CD14-positive monocyte (primary cell): ENCODE results near the gene CCDC78. TPM values are rescaled to one million over a fixed set of nuclear protein-coding genes. Genes with fewer than 3 reads are reported as not detected.
A peak's percentile ranks its signal among the peaks of the same experiment; 100 is the strongest.

Experiments
- DNase-seq, 3 donors: peaks; one replicate each; pipeline ENCODE4 v3.0.0-alpha.2; 2011 to 2022
- H2AFZ ChIP-seq: 2 replicates; pipeline ENCODE4 v1.6.0; 2012; ENCODE audit warnings: mild to moderate bottlenecking, low read depth, low read length, inconsistent platforms; ENCODE audit not compliant: insufficient read depth, poor library complexity, severe bottlenecking
- H3K27ac ChIP-seq, 2 donors: 1 replicate in 1 of 2; 2 replicates in 1 of 2; pipeline ENCODE4 v1.5.1; 2012 to 2013; ENCODE audit warnings: low read length in 2 of 2, control low read depth in 1 of 2, inconsistent platforms in 1 of 2, low read depth in 1 of 2, mild to moderate bottlenecking in 1 of 2
- H3K27me3 ChIP-seq, 2 donors: one replicate each; pipeline versions ENCODE4 v1.6.0 to v1.6.1; 2011 to 2013; ENCODE audit warnings: low read length in 2 of 2; ENCODE audit not compliant: control insufficient read depth in 2 of 2, insufficient read depth in 2 of 2
- H3K36me3 ChIP-seq, 2 donors: replicated peaks in 1 of 2; 1 replicate in 1 of 2; 2 replicates in 1 of 2; pipeline versions ENCODE4 v1.5.1 to v1.6.1; 2012 to 2013; ENCODE audit warnings: low read length in 2 of 2, control low read depth in 1 of 2, inconsistent platforms in 1 of 2, mild to moderate bottlenecking in 1 of 2; ENCODE audit not compliant: insufficient read depth in 2 of 2, control insufficient read depth in 1 of 2
- H3K4me1 ChIP-seq, 2 donors: 1 replicate in 1 of 2; 2 replicates in 1 of 2; pipeline versions ENCODE4 v1.5.1 to v1.6.1; 2012 to 2013; ENCODE audit warnings: low read length in 2 of 2, control low read depth in 1 of 2, inconsistent platforms in 1 of 2, mild to moderate bottlenecking in 1 of 2, moderate library complexity in 1 of 2; ENCODE audit not compliant: insufficient read depth in 2 of 2, control insufficient read depth in 1 of 2
- H3K4me2 ChIP-seq: replicated peaks from 2 replicates; pipeline ENCODE3; 2012; ENCODE audit warnings: low read length, moderate library complexity, mild to moderate bottlenecking; ENCODE audit not compliant: poor library complexity, severe bottlenecking; ENCODE audit errors: extremely low read depth
- H3K4me3 ChIP-seq, 3 experiments: fragments of 200-600 bp in 1 of 3; sonication (generic) in 1 of 3; replicated peaks in 1 of 3; 1 replicate in 2 of 3; 2 replicates in 1 of 3; pipeline ENCODE4 v1.5.1; 2011 to 2013; ENCODE audit warnings: low read length in 3 of 3, mild to moderate bottlenecking in 3 of 3, control low read depth in 2 of 3, low read depth in 2 of 3, inconsistent platforms in 1 of 3, moderate library complexity in 1 of 3
- H3K79me2 ChIP-seq: 2 replicates; pipeline ENCODE4 v1.6.0; 2012; ENCODE audit warnings: mild to moderate bottlenecking, control low read depth, inconsistent platforms, low read length, moderate library complexity; ENCODE audit not compliant: insufficient read depth
- H3K9ac ChIP-seq: 2 replicates; pipeline ENCODE4 v1.6.0; 2017; ENCODE audit warnings: low read length, mild to moderate bottlenecking; ENCODE audit not compliant: insufficient read depth, poor library complexity, severe bottlenecking
- H3K9me3 ChIP-seq, 2 donors: replicated peaks in 1 of 2; 1 replicate in 1 of 2; 2 replicates in 1 of 2; pipeline versions ENCODE4 v1.5.1 to v1.6.1; 2012 to 2013; ENCODE audit warnings: low read length in 2 of 2, control low read depth in 1 of 2; ENCODE audit not compliant: control insufficient read depth in 1 of 2, insufficient read depth in 1 of 2
- H4K20me1 ChIP-seq: 2 replicates; pipeline ENCODE4 v1.6.0; 2012; ENCODE audit warnings: mild to moderate bottlenecking, low read length, control low read depth, moderate library complexity; ENCODE audit not compliant: insufficient read depth
- H3K27ac Mint-ChIP-seq, 7 donors: one replicate each; pipeline ENCODE4 v1.8.0; 2020; ENCODE audit warnings: mild to moderate bottlenecking in 7 of 7, mixed read lengths in 7 of 7, moderate library complexity in 6 of 7, inconsistent platforms in 2 of 7
- H3K27me3 Mint-ChIP-seq, 3 donors: one replicate each; pipeline ENCODE4 v1.8.0; 2021 to 2022; ENCODE audit warnings: low read depth in 3 of 3, mild to moderate bottlenecking in 3 of 3, mixed read lengths in 3 of 3, moderate library complexity in 3 of 3, inconsistent platforms in 1 of 3
- H3K36me3 Mint-ChIP-seq, 2 donors: one replicate each; pipeline ENCODE4 v1.8.0; 2020; ENCODE audit warnings: mixed read lengths in 2 of 2, inconsistent platforms in 1 of 2, mild to moderate bottlenecking in 1 of 2
- H3K4me1 Mint-ChIP-seq: one replicate; pipeline ENCODE4 v1.8.0; 2020; ENCODE audit warnings: mild to moderate bottlenecking, mixed read lengths
- H3K4me3 Mint-ChIP-seq, 2 donors: one replicate each; pipeline ENCODE4 v1.8.0; 2020; ENCODE audit warnings: mild to moderate bottlenecking in 2 of 2, mixed read lengths in 2 of 2, moderate library complexity in 1 of 2
- H3K9me3 Mint-ChIP-seq, 7 donors: one replicate each; pipeline ENCODE4 v1.8.0; 2020 to 2022; ENCODE audit warnings: mixed read lengths in 7 of 7, mild to moderate bottlenecking in 6 of 7, moderate library complexity in 6 of 7, inconsistent platforms in 2 of 7
- WGBS: methylation state at CpG from one replicate; pipeline ENCODE4 v1.1.5; 2013; ENCODE audit warnings: missing lambda C conversion rate; ENCODE audit not compliant: insufficient coverage; 5-methylcytosine and 5-hydroxymethylcytosine counted together
- intact Hi-C, 2 donors: fragments of 100-400 bp; cut with micrococcal nuclease; formaldehyde crosslinking; loops; one replicate each; pipeline versions ENCODE4 v1.15.0 to v1.15.1; 2023
- polyA plus RNA-seq, 3 donors: library from polyadenylated mRNA; depleted of rRNA in 1 of 3; unstranded in 2 of 3; stranded (reverse) in 1 of 3; fragments of 300-500 nt in 2 of 3; fragments of >200 nt in 1 of 3; fragmentation: Illumina TruSeq in 2 of 3; gene quantifications; 1 replicate in 2 of 3; 2 replicates in 1 of 3; pipeline ENCODE4 v1.2.3, GENCODE V29; 2012 to 2021
- TF ChIP-seq, protein P1 (sequence below): fragments of 200-600 bp; IDR thresholded peaks from one replicate; pipeline ENCODE4 v1.8.0; 2022; ENCODE audit warnings: antibody characterized with exemption, mild to moderate bottlenecking

Gene CCDC78
- polyA plus RNA-seq, 3 donors, result 0.96 TPM; not detected in 2

DNA sequence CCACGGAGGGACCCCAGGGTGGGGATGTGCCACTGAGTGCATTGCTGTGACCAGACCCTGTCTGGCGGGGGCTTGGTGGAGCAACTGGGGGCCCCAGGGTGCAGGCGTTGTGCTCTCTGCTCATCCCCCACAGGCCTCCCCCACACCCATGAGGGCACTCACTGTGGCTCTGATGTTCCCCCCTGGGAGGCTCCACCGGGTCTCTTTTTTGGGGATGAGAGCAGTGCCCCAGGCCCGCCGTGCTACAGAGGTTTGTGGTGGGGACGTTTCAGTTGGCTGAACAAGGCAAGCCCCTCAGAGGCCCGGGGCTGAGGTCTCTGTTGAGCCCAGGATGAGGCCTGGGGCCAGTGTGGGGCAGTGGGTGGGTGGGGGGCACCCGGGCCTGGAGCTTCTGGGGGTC, 2.5 kb downstream of the CCDC78 start:
- Histone ChIP-seq H3K9ac (no peak overlapping the region), H2AFZ (no peak overlapping the region), H3K27ac (no peak overlapping the region), H3K79me2 (no peaks in the 10 kb centered on the region), H3K4me3 (no peak overlapping the region), H3K9me3 (no peaks in the 10 kb centered on the region), H3K4me2 (no peak overlapping the region), H3K27me3 (peaks cover 3 to 47% of the 10 kb centered on the region in 2 donors), H4K20me1 (peaks cover 20% of the 10 kb centered on the region), H3K36me3 (no peaks in the 10 kb centered on the region), H3K4me1 (peaks cover 35 to 51% of the 10 kb centered on the region in 2 donors)
- Mint-ChIP-seq H3K36me3 (peaks cover 4 to 5% of the 10 kb centered on the region in 2 donors), H3K4me3 (no peak overlapping the region), H3K9me3 (peaks cover 0 to 1% (median 0%) of the 10 kb centered on the region in 7 donors), H3K4me1 (peaks cover 16% of the 10 kb centered on the region), H3K27ac (peak overlapping the region in 1 of 7 donors; percentile 75), H3K27me3 (peaks cover 27 to 52% (median 33%) of the 10 kb centered on the region in 3 donors)
- TF ChIP-seq, protein P1, sequence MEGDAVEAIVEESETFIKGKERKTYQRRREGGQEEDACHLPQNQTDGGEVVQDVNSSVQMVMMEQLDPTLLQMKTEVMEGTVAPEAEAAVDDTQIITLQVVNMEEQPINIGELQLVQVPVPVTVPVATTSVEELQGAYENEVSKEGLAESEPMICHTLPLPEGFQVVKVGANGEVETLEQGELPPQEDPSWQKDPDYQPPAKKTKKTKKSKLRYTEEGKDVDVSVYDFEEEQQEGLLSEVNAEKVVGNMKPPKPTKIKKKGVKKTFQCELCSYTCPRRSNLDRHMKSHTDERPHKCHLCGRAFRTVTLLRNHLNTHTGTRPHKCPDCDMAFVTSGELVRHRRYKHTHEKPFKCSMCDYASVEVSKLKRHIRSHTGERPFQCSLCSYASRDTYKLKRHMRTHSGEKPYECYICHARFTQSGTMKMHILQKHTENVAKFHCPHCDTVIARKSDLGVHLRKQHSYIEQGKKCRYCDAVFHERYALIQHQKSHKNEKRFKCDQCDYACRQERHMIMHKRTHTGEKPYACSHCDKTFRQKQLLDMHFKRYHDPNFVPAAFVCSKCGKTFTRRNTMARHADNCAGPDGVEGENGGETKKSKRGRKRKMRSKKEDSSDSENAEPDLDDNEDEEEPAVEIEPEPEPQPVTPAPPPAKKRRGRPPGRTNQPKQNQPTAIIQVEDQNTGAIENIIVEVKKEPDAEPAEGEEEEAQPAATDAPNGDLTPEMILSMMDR, result no peak
- no peak for DNase-seq
- WGBS, result 89% methylated on average over 4 of the region's 9 CpGs
- intact Hi-C loops, result no loop called here

DNA sequence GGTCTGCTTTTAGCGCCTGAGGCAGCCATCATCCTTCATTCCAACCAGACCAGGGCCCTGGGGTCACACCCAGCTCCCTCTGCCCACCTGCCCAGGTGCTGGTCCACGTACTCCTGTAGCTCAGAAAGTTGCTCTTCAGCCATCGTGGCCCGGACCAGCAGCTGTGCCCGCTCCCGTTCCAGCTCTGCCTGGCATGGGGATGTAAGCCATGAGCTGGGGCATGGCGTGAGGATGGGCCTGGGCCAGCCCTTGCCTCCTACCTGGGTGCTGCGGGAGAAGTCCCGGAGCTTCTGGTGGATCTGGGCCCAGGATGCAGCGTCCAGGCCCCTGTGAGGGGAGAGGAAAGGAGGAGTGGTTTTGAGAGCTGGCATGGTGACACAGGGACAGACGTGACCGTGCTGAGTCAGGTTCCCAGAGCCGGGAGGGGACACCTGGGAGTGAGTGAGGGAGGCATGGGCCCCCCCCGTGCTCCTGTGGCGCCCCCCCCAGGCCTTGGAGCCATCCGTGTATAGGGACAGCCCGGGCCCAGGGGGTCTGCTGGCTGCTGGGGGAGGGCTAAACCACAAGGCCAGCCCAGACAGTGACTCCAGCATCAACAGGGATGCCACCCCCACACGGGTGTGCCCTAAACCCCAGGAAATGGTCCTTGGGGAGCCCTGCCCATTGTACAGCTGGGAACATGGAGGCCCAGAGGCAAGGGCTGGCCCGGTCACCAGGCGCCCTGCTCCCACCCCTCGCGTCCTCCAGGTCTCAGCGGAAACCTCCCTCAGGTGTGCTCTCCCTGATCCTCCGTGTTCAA, 3.2 kb downstream of the CCDC78 start:
- DNase-seq, result no peak
- Histone ChIP-seq H2AFZ (no peak overlapping the region), H3K36me3 (no peaks in the 10 kb centered on the region), H3K27ac (no peak overlapping the region), H3K9ac (no peak overlapping the region), H3K27me3 (peaks cover 3 to 49% of the 10 kb centered on the region in 2 donors), H3K4me1 (peaks cover 31 to 45% of the 10 kb centered on the region in 2 donors), H3K4me3 (no peak overlapping the region), H3K79me2 (no peaks in the 10 kb centered on the region), H3K4me2 (no peak overlapping the region), H3K9me3 (no peaks in the 10 kb centered on the region), H4K20me1 (peaks cover 20% of the 10 kb centered on the region)
- peaks cover 14% of the 10 kb centered on the region for H3K4me1 Mint-ChIP-seq
- peak overlapping the region in 2 of 7 donors; percentile 73 to 75 for H3K27ac Mint-ChIP-seq
- H3K36me3 Mint-ChIP-seq, result peaks cover 4 to 5% of the 10 kb centered on the region in 2 donors
- H3K9me3 Mint-ChIP-seq, result peaks cover 0 to 1% (median 0%) of the 10 kb centered on the region in 7 donors
- WGBS, result 86% methylated on average over 22 of the region's 24 CpGs
- no peak overlapping the region for H3K4me3 Mint-ChIP-seq
- peaks cover 28 to 52% (median 38%) of the 10 kb centered on the region in 3 donors for H3K27me3 Mint-ChIP-seq
- intact Hi-C loops, result no loop called here
- TF ChIP-seq, protein P1, result no peak
